Mesenchymal stem cell (in vitro differentiated cells and primary cell): ENCODE results near the gene CEP68.
"Not testable (repeated sequence)": the region's sequence is repeated elsewhere in the genome, so short reads cannot be mapped to it uniquely, and the experiment has no call there.

Experiments used
- DNase-seq: peaks from one replicate; pipeline ENCODE4 v3.0.0-alpha.2; 2013
- H2AFZ ChIP-seq: one replicate; pipeline ENCODE4 v1.6.1; 2013; ENCODE audit warnings: low read depth, mild to moderate bottlenecking, control low read depth, inconsistent platforms, low read length, moderate library complexity
- H2AK5ac ChIP-seq: 2 replicates; pipeline ENCODE4 v1.6.1; 2013; ENCODE audit warnings: low read length, moderate library complexity, mild to moderate bottlenecking, inconsistent platforms; ENCODE audit not compliant: severe bottlenecking
- H2BK120ac ChIP-seq: one replicate; pipeline ENCODE4 v1.6.1; 2013; ENCODE audit warnings: low read depth, mild to moderate bottlenecking, inconsistent platforms, low read length, moderate library complexity
- H2BK12ac ChIP-seq, 2 experiments: one replicate each; pipeline ENCODE4 v1.6.1; 2013; ENCODE audit warnings: inconsistent platforms in 2 of 2, low read length in 2 of 2, mild to moderate bottlenecking in 2 of 2, moderate library complexity in 2 of 2, control low read depth in 1 of 2
- H2BK15ac ChIP-seq: one replicate; pipeline ENCODE4 v1.6.1; 2013; ENCODE audit warnings: mild to moderate bottlenecking, low read depth, inconsistent platforms; ENCODE audit not compliant: poor library complexity, severe bottlenecking
- H2BK5ac ChIP-seq: 2 replicates; pipeline ENCODE4 v1.6.1; 2013; ENCODE audit warnings: low read depth, mild to moderate bottlenecking, low read length, control low read depth, inconsistent platforms; ENCODE audit not compliant: poor library complexity, severe bottlenecking
- H3K14ac ChIP-seq, 2 experiments: one replicate each; pipeline ENCODE4 v1.6.1; 2013; ENCODE audit warnings: inconsistent platforms in 2 of 2, low read length in 2 of 2, control low read depth in 1 of 2, mild to moderate bottlenecking in 1 of 2, moderate library complexity in 1 of 2
- H3K18ac ChIP-seq, 2 experiments: one replicate each; pipeline ENCODE4 v1.6.1; 2013; ENCODE audit warnings: inconsistent platforms in 2 of 2, low read length in 2 of 2, control low read depth in 1 of 2, low read depth in 1 of 2, mild to moderate bottlenecking in 1 of 2
- H3K23ac ChIP-seq, 2 experiments: one replicate each; pipeline ENCODE4 v1.6.1; 2013; ENCODE audit warnings: inconsistent platforms in 2 of 2, low read length in 2 of 2, mild to moderate bottlenecking in 2 of 2, moderate library complexity in 2 of 2, control low read depth in 1 of 2
- H3K27ac ChIP-seq: 2 replicates; pipeline ENCODE4 v1.5.1; 2013; ENCODE audit warnings: mild to moderate bottlenecking, moderate library complexity, low read length, control low read depth, inconsistent platforms; ENCODE audit not compliant: poor library complexity, severe bottlenecking
- H3K27me3 ChIP-seq, 2 experiments: 2 replicates each; pipeline versions ENCODE4 v1.6.1 to v1.7.0; 2013; ENCODE audit warnings: low read length in 2 of 2, mild to moderate bottlenecking in 2 of 2, moderate library complexity in 2 of 2, control low read depth in 1 of 2, inconsistent platforms in 1 of 2; ENCODE audit not compliant: control insufficient read depth in 1 of 2, insufficient read depth in 1 of 2
- H3K36me3 ChIP-seq, 2 experiments: 2 replicates each; pipeline versions ENCODE4 v1.6.1 to v1.7.0; 2013; ENCODE audit warnings: low read length in 2 of 2, control low read depth in 1 of 2, inconsistent platforms in 1 of 2, low read depth in 1 of 2, mild to moderate bottlenecking in 1 of 2; ENCODE audit not compliant: insufficient read depth in 2 of 2, control insufficient read depth in 1 of 2
- H3K4ac ChIP-seq, 2 experiments: one replicate each; pipeline ENCODE4 v1.6.1; 2013; ENCODE audit warnings: inconsistent platforms in 2 of 2, low read length in 2 of 2, mild to moderate bottlenecking in 2 of 2, moderate library complexity in 2 of 2, control low read depth in 1 of 2, low read depth in 1 of 2
- H3K4me1 ChIP-seq: 2 replicates; pipeline ENCODE4 v1.6.1; 2013; ENCODE audit warnings: low read depth, low read length, control low read depth; ENCODE audit not compliant: control insufficient read depth, insufficient read depth
- H3K4me2 ChIP-seq: 2 replicates; pipeline ENCODE4 v1.6.1; 2013; ENCODE audit warnings: low read length, mild to moderate bottlenecking, inconsistent platforms; ENCODE audit not compliant: poor library complexity, severe bottlenecking
- H3K4me3 ChIP-seq, 2 experiments: 2 replicates each; pipeline versions ENCODE4 v1.5.1 to v1.7.0; 2013; ENCODE audit warnings: low read length in 2 of 2, mild to moderate bottlenecking in 2 of 2, control low read depth in 1 of 2, low read depth in 1 of 2; ENCODE audit not compliant: insufficient read depth in 1 of 2
- H3K79me1 ChIP-seq: replicated peaks from 2 replicates; pipeline ENCODE4 v1.6.1; 2013; ENCODE audit warnings: mild to moderate bottlenecking, control low read depth, low read length, inconsistent platforms; ENCODE audit not compliant: poor library complexity, severe bottlenecking
- H3K9ac ChIP-seq: 2 replicates; pipeline ENCODE4 v1.7.0; 2013; ENCODE audit warnings: mild to moderate bottlenecking, low read length, moderate library complexity
- H3K9me3 ChIP-seq: 2 replicates; pipeline ENCODE4 v1.7.0; 2013; ENCODE audit warnings: mild to moderate bottlenecking, low read length; ENCODE audit not compliant: control insufficient read depth
- H4K8ac ChIP-seq: one replicate; pipeline ENCODE4 v1.6.1; 2013; ENCODE audit warnings: inconsistent platforms, mild to moderate bottlenecking, low read length, moderate library complexity
- H4K91ac ChIP-seq: one replicate; pipeline ENCODE4 v1.6.1; 2013; ENCODE audit warnings: mild to moderate bottlenecking, low read length, inconsistent platforms
- WGBS: methylation state at CpG from one replicate; pipeline ENCODE4 v1.1.7; 2013; ENCODE audit warnings: mixed read lengths; 5-methylcytosine and 5-hydroxymethylcytosine counted together

Gene CEP68

DNA sequence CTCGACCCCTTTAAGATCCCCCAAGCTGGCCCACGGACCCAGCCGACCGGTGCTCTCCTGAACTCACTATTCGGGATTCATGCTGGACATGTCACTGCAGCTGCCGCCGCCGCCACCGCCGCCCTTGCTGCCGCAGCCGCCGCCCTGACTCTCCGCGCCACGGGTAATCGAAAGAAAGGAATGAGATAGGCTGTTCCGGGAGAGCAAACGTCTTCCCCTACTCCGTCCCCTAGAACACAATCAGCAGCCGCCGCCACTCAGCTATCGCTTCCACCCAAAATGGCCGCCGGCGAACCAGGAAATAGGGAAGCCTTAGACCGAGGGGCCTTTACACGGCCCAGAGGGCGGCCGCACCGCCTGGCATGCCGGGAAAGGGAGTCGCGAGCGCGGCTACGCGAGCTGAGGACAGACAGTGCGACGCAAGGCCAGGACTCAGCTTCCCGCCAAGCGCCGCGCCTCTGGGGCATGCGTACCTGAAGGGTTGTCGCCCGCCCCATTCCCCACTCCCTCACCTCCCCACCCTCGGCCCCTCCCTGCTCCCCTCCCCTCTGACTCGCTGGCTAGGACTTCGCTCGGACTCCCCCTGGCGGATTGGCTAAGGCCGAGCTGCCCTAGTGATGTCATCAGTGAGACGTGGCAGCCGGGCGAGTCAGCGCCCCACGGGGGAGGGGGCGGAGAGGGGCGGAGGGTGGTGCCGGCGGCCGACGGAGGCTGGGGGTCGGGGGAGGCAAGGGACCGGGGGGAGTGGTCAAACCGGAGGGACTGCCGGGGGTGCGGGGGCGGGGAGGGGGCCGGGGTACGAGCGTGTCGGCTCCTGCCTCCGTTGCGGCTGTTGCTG is 73.8 kb downstream of the CEP68 start, which contains the start of gene RAB1A:
Gene RAB1A, minus strand, starts transcription at position 281 of the 838 bp plus-strand sequence. Its CDS starts 191 bp downstream, at position 90.
- Histone ChIP-seq H3K14ac (peak within 1 kb of the TSS; percentile 94 to 100), H3K9me3 (no peaks in the 10 kb centered on the region), H2BK12ac (peak within 1 kb of the TSS; percentile 45 to 94), H3K36me3 (no peaks in the 10 kb centered on the region), H3K23ac (peak within 1 kb of the TSS in 1 of 2 experiments; percentile 100), H3K9ac (peak within 1 kb of the TSS; percentile 100), H4K8ac (peak within 1 kb of the TSS; percentile 98), H3K4ac (peak within 1 kb of the TSS; percentile 76 to 100), H2BK120ac (peak within 1 kb of the TSS; percentile 96), H3K4me1 (peaks cover 11% of the 10 kb centered on the region), H2AFZ (peak within 1 kb of the TSS; percentile 69), H3K18ac (peak within 1 kb of the TSS; percentile 100), H3K4me2 (peak within 1 kb of the TSS; percentile 74), H3K4me3 (peak within 1 kb of the TSS; percentile 94 to 98), H2AK5ac (peak within 1 kb of the TSS; percentile 46), H3K79me1 (peaks cover 3% of the 10 kb centered on the region), H3K27ac (peak within 1 kb of the TSS; percentile 84), H4K91ac (peak within 1 kb of the TSS; percentile 100), H2BK15ac (peak within 1 kb of the TSS; percentile 100), H3K27me3 (no peaks in the 10 kb centered on the region), H2BK5ac (peak within 1 kb of the TSS; percentile 92)
- peak; percentile 100 for DNase-seq
- WGBS = under 1% methylated on average over 43 of the region's 76 CpGs

DNA sequence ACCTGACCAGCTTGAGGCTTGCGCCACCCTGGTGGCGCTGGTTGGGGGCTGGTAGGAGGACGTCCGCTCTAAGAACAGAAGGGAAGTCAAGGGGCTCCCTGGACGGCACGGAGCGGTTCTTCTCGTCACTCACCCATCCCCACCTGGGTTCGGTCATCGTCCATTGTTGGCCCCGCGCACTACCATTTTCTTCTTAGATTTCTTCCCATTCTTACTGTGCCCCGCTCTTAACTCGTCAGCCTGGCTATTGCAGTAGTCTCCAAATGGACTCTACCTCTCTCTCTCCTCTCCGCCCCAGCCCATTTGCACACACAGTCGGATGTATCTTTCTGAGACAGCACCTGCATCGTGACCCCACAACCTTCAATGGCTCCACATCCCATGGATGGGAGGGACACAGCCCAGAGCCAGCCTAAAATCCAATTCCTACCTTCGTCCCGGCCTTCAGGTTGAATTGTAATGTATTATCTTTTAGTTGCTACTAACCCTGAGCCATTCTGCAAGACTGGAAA is 74.5 kb downstream of the CEP68 start:
- WGBS = 6% methylated on average over 17 of the region's 19 CpGs
- peak overlapping the region; percentile 87 for H4K8ac ChIP-seq
- H3K9me3 ChIP-seq = no peaks in the 10 kb centered on the region
- peak overlapping the region; percentile 46 for H2AK5ac ChIP-seq
- no peaks in the 10 kb centered on the region for H3K36me3 ChIP-seq
- H3K4me2 ChIP-seq = peak overlapping the region; percentile 74
- DNase-seq = no peak
- no peak overlapping the region for H2BK15ac ChIP-seq
- peaks cover 8% of the 10 kb centered on the region for H3K4me1 ChIP-seq
- H3K18ac ChIP-seq = peak overlapping the region; percentile 73 to 92
- peak overlapping the region; percentile 69 for H2AFZ ChIP-seq
- H2BK12ac ChIP-seq = peak overlapping the region in 1 of 2 experiments; percentile 37
- H3K9ac ChIP-seq = peak overlapping the region; percentile 100
- no peak overlapping the region for H3K23ac ChIP-seq
- H3K27ac ChIP-seq = peak overlapping the region; percentile 52
- no peaks in the 10 kb centered on the region for H3K27me3 ChIP-seq
- H2BK5ac ChIP-seq = no peak overlapping the region
- peaks cover 3% of the 10 kb centered on the region for H3K79me1 ChIP-seq
- peak overlapping the region; percentile 73 for H4K91ac ChIP-seq
- peak overlapping the region; percentile 71 for H2BK120ac ChIP-seq
- H3K14ac ChIP-seq = peak overlapping the region in 1 of 2 experiments; percentile 68
- H3K4ac ChIP-seq = peak overlapping the region; percentile 53 to 62
- peak overlapping the region; percentile 61 to 88 for H3K4me3 ChIP-seq

DNA sequence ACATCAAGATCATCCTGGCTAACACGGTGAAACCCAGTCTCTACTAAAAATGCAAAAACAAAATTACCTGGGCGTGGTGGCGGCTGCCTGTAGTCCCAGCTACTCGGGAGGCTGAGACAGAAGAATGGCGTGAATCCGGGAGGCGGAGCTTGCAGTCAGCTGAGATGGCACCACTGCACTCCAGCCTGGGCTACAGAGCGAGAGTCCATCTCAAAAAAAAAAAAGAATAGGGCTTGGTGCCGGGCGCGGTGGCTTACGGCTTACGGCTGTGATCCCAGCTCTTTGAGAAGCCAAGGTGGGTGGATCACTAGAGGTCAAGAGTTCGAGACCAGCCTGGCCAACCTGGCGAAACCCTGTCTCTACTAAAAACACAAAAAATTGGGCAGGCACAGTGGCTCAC is 76.7 kb downstream of the CEP68 start:
- not testable (repeated sequence) for H2BK12ac ChIP-seq, H3K18ac ChIP-seq, H2BK15ac ChIP-seq, H3K14ac ChIP-seq, H3K36me3 ChIP-seq, H3K79me1 ChIP-seq, H2BK5ac ChIP-seq, H4K8ac ChIP-seq, H3K4me2 ChIP-seq, H3K9ac ChIP-seq, H2AFZ ChIP-seq, H4K91ac ChIP-seq, H2BK120ac ChIP-seq, H3K4me1 ChIP-seq, H3K9me3 ChIP-seq, H3K27ac ChIP-seq, H3K23ac ChIP-seq, H3K27me3 ChIP-seq, H3K4ac ChIP-seq, H3K4me3 ChIP-seq, DNase-seq, H2AK5ac ChIP-seq
- WGBS = 98% methylated on average over 15 of the region's 15 CpGs

- H3K27me3 ChIP-seq = no peaks in the 10 kb centered on the region
- peaks cover 3% of the 10 kb centered on the region for H3K4me1 ChIP-seq
- DNase-seq = no peak
- H3K23ac ChIP-seq = no peak overlapping the region
- H3K4me3 ChIP-seq = no peak overlapping the region
- H3K4ac ChIP-seq = no peak overlapping the region
- peaks cover 3% of the 10 kb centered on the region for H3K79me1 ChIP-seq
- no peak overlapping the region for H3K18ac ChIP-seq
- H3K27ac ChIP-seq = no peak overlapping the region
- no peak overlapping the region for H3K4me2 ChIP-seq
- no peak overlapping the region for H4K91ac ChIP-seq
- no peak overlapping the region for H2AFZ ChIP-seq
- WGBS = 68% methylated on average over 2 of the region's 4 CpGs
- H2BK120ac ChIP-seq = no peak overlapping the region
- no peak overlapping the region for H4K8ac ChIP-seq
- H3K9ac ChIP-seq = no peak overlapping the region
- H2AK5ac ChIP-seq = no peak overlapping the region
- H3K9me3 ChIP-seq = no peaks in the 10 kb centered on the region
- H2BK12ac ChIP-seq = no peak overlapping the region
- H3K14ac ChIP-seq = no peak overlapping the region
- H2BK15ac ChIP-seq = no peak overlapping the region
- H2BK5ac ChIP-seq = no peak overlapping the region
- H3K36me3 ChIP-seq = no peaks in the 10 kb centered on the region
These were observed 77.4 kb downstream of the CEP68 start for GRCh38 chr2:65133626-65134025.
